Measurements from ENCODE around the gene EFTUD2.
A peak's percentile ranks its signal among the peaks of the same experiment; 100 is the strongest.
"Not testable (repeated sequence)": the region's sequence is repeated elsewhere in the genome, so short reads cannot be mapped to it uniquely, and the experiment has no call there.

Gene EFTUD2

DNA sequence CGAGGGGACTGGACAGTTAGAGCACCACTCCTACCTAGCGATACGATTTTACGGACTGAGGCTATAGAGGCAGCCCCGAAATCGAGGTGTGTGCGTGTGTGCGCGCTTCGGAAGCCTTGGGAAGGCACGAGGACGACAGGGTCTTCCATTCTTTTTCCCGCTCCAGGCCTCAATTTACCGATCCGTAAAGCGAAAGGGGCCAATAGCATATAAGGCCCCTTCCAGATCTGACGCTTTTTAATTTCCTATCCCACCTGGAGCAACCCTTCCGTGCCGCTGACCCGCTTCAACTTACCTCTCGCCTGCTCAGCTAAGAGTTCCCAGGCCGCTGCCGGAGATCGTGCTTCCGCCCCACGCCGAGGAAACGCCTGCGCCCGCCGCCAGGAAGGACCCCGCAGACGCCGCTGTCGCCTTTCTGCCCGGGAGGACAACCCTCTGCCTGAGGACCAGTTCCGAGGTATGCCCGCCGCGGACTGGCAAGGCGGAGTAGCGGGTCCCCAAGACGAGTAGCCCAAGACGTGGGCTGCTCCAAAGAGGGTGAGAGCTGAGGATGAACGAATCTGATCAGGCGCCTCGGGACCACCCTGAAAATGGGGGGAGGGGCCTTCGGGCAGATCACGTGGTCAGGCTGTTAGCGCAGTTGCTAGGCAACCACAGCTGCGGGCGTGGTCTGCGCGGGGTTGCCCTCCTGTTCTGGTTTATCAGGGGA is at the start of gene EFTUD2:
TSS of gene EFTUD2 (minus strand) at position 372 of the 709 bp plus-strand sequence. CDS start 4,924 bp downstream, outside the sequence.
- DNase-seq = peak; percentile 95

DNA sequence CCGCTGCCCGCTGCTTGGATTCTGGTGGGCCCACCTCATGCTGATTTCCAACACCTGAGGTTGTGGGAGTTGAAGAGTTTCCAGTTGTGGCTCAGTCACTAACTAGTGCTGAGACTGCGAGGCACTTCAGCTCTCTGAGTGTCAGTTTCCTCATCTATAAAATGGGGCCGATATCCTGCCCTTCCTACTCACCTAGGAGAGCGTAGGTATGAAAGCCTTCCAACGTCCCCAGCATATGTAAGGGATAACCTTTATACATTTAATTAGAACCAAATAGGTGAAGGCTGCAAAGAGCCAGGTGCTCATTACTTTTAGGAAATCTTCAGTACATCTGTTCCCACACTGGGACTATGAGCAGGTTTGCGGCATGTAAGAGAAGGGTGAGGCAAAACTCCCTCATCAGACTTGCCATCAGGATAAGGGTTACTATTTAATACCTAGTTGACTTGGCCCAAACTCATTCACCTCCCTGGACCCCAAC is 49.1 kb upstream of the EFTUD2 start:
- no peak for DNase-seq

GRCh38 chr17:44947461-44948314 is 48.4 kb upstream of the EFTUD2 start, which contains the start of gene KIF18B:
Gene KIF18B (minus strand): TSS chr17:44947773. CDS start chr17:44936344, 11,429 bp downstream.
- DNase-seq = peak; percentile 94

DNA sequence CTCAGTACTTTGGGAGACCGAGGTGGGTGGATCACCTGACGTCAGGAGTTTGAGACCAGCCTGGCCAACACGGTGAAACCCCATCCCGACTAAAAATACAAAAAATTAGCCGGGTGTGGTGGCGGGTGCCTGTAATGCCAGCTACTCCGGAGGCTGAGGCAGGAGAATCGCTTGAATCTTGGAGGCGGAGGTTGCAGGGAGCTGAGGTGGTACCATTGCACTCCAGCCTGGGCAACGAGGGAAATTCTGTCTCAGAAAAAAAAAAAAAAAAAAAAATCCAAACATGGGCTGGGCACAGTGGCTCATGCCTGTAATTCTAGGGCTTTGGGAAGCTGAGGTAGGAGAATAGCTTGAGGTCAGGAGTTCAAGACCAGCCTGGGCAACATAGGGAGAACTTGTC is 46.4 kb upstream of the EFTUD2 start:
- DNase-seq = not testable (repeated sequence)

GRCh38 chr17:44942456-44942855 is 43.2 kb upstream of the EFTUD2 start:
- DNase-seq = no peak

DNA sequence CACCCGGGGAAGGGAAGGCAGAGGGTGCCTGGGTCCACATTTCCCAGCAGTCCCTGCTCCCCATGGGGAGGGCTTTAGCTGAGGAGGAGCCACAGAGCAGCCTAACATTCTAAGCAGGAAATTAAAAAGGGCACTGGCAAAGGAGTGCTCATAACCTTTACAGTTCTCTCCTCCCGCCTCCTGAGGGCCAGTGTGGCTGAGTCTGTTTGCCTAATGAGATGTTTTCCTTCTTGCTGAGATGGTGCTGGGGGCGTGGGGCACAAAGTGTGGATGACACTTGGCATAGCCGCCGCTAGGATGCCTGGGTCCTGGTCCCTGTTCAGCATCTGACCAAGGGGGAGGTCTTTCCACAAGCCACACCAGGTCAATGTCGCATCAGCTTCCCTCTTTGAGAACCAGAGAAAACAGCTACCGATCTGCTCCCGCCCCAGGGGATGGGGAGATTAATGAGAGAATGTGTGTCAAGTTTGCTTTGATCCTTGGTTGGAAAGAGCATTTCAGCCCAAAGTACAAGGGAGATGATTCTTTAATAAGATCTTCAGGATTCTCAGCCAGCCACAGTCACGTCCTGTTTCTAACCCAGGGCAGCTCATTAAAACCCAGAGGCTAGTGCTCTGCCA is 42.6 kb upstream of the EFTUD2 start:
- DNase-seq = no peak

- no peak for DNase-seq
Measured at GRCh38 chr17:44940768-44941167, 41.5 kb upstream of the EFTUD2 start.

DNA sequence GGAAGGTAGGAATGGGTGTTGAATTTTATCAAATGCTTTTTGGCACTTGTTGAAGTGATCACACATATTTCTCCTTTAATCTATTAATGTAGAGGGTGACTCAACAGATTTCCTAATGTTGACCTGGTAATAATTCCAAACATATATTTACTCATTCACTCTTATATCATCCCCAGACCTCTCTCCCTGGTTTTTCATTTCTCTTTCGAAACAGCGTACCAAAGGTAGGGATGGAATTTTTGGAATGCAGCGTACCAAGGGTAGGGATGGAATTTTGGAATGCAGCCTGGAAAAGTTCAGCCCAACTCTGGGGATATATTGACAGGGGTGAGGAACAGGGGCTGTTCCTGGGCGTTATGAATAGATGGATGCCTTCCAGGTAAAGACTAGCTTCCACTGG is 41.1 kb upstream of the EFTUD2 start:
- peak; percentile 28 for DNase-seq

GRCh38 chr17:44935116-44935515 is 35.9 kb upstream of the EFTUD2 start:
- no peak for DNase-seq

DNA sequence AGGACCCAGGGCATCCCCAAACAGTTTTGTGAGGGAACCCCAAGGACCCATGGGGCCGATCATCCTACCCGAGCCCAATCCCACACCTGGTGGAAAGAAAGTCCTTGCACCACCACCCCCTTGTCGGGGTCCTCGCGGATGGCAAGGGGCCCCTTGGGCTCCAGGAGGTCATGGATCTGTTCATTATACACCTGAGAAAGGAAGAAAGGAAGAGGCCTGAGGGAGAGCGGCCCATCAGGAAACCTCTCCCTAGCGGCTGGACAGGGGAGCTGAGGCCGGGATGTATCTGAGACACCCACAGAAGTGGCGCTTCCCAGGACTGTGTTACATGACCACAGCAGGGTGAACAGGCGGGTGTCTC is 35.5 kb upstream of the EFTUD2 start:
- DNase-seq = no peak

GRCh38 chr17:44933824-44934744 is 34.8 kb upstream of the EFTUD2 start:
- no peak for DNase-seq

DNA sequence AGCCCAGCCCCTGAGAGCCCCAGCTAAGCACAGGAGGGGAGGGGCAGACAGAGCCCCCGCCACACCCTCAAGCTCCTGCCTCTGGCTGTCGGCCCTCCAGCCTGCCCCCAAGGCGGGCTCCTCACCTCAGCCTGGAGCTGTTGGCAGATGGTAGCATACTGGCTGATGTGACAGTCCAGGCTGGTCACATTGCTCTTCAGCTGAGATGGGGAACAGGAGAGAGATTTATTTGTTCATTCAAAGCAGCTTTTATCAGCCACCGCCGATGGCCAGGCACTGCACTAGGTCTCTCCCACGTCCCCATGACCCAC is 33.5 kb upstream of the EFTUD2 start:
- no peak for DNase-seq

DNA sequence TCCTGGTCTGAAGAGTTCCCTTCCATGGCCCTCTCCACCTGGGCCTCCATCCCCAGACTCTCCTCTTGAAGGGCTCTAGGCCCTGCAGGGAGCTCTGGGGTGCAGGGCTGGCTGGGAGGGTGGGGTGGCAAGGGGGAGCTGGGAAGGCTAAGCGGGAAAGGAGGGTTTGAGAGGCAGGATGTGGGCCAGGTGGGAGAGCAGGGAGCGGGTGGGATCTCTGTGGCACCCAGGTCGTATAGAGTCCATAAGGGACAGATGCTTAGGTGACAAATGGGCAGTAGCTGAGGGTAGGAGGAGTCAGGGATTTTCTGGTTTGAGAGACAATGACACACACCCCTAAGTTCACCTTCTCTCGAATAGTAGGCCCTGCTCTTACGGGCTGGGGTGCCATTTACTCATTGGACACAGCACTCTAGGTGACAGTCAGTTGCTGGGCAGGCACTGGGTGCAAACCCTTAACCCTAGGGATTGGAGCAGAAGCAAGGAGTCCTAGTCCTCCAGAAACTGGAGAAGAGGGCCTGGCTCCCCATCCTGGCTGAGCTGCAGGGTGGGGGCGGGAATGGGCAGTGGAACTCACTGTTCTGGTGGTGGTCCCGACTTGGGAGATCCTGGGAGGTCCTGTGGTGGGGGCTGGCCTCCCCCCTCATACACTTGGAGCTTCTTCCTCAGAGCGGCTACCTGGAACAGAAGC is 33.0 kb upstream of the EFTUD2 start:
- no peak for DNase-seq

DNA sequence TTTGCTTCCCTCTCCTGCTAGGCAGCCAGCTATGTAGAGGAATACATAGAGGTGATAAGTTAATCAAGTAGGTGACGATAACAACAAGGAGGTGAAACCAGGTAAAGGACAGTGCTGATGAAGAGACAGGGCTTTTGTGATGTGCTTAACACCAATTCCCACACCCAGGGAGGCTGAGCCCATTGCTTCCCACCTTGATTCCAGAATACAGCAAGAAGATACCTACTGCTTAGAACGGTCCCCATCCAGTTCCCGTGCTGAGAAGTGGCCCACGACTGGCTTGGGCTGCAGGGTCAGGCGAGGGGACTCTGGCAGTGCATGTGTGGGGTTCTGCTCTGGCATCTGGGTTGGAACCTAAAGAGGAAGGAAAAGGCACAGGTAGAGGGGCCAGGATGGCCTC is 32.1 kb upstream of the EFTUD2 start:
- DNase-seq = no peak

DNA sequence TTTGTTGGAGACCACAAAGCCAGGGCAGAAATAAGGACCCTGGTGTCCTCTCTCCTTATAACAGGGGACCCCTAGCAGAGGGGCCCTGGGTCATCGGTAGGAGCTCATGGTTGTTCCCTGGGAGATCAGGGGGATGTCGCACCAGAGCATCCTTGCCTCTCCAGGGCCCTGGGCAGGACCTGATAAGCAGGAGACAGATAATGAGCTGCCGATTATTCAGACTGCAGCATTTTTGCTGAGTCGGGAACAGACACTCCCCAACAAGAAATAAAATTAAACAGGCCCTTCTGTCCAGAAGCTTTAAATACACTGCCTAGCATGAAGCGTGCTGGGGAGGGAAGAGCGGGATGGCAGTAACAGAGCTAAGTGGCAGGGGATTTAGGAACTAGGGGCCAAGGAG is 31.4 kb upstream of the EFTUD2 start:
- no peak for DNase-seq

- DNase-seq = no peak
Measured at GRCh38 chr17:44928950-44929720, 29.9 kb upstream of the EFTUD2 start.

GRCh38 chr17:44928136-44928535 is 28.9 kb upstream of the EFTUD2 start:
- DNase-seq = no peak

- DNase-seq = no peak
Measured at GRCh38 chr17:44927696-44928095, 28.5 kb upstream of the EFTUD2 start.

DNA sequence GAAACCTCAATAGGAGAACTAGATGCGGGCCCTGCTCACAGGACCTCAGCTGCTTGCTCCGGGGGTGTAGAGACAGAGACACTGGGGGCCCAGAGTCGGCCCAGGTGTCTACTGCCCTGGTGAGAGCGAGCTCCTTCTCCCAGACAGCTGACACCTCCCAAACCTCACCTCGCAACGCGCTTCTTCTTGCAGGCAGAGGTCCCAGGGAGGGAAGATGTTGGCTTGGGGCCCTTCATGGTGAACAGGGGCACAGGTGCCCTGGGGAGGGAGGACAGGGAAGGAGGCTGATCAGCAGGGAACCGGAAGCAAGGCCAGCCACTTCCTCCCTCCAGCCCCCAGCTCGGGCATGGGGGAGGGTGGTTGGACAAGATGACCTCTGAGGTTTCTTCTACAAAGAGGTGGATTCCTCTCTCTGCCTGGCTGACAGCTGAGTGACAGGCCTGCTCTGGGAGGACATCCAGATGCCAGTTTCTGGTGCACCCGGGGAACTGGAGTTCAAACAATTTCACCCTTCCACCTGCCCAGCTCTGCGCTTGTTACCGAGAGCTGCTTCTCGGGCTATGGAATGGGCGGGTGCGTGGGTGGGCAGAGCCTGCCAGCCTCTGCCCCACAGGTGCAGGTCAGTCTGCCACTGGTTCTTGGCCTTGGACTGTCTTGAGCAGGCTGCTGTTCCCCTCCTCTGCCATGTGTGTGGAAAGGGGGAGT is 27.7 kb upstream of the EFTUD2 start:
- no peak for DNase-seq
